ENCODE measurements around the gene GLIPR1.

GRCh38 chr12:75447691-75448393 lies 32.7 kb upstream of the GLIPR1 start:
- TF ChIP-seq POLR2A (IDR thresholded peaks at IDR 0.05): no peak
- TF ChIP-seq CTCF (IDR thresholded peaks at IDR 0.05): no peak
- TF ChIP-seq POLR2AphosphoS5 (IDR thresholded peaks at IDR 0.05): no peak
- TF ChIP-seq EP300 (IDR thresholded peaks at IDR 0.05): no peak
